Mesenchymal stem cell (in vitro differentiated cells and primary cell): Measurements from ENCODE around the gene AUTS2.

Experiments
- DNase-seq: peaks from one replicate; pipeline ENCODE4 v3.0.0-alpha.2; 2013
- H2AFZ ChIP-seq: one replicate; pipeline ENCODE4 v1.6.1; 2013; ENCODE audit warnings: low read depth, mild to moderate bottlenecking, control low read depth, inconsistent platforms, low read length, moderate library complexity
- H2AK5ac ChIP-seq: 2 replicates; pipeline ENCODE4 v1.6.1; 2013; ENCODE audit warnings: low read length, moderate library complexity, mild to moderate bottlenecking, inconsistent platforms; ENCODE audit not compliant: severe bottlenecking
- H2BK120ac ChIP-seq: one replicate; pipeline ENCODE4 v1.6.1; 2013; ENCODE audit warnings: low read depth, mild to moderate bottlenecking, inconsistent platforms, low read length, moderate library complexity
- H2BK12ac ChIP-seq, 2 experiments: one replicate each; pipeline ENCODE4 v1.6.1; 2013; ENCODE audit warnings: inconsistent platforms in 2 of 2, low read length in 2 of 2, mild to moderate bottlenecking in 2 of 2, moderate library complexity in 2 of 2, control low read depth in 1 of 2
- H2BK15ac ChIP-seq: one replicate; pipeline ENCODE4 v1.6.1; 2013; ENCODE audit warnings: mild to moderate bottlenecking, low read depth, inconsistent platforms; ENCODE audit not compliant: poor library complexity, severe bottlenecking
- H2BK5ac ChIP-seq: 2 replicates; pipeline ENCODE4 v1.6.1; 2013; ENCODE audit warnings: low read depth, mild to moderate bottlenecking, low read length, control low read depth, inconsistent platforms; ENCODE audit not compliant: poor library complexity, severe bottlenecking
- H3K14ac ChIP-seq, 2 experiments: one replicate each; pipeline ENCODE4 v1.6.1; 2013; ENCODE audit warnings: inconsistent platforms in 2 of 2, low read length in 2 of 2, control low read depth in 1 of 2, mild to moderate bottlenecking in 1 of 2, moderate library complexity in 1 of 2
- H3K18ac ChIP-seq, 2 experiments: one replicate each; pipeline ENCODE4 v1.6.1; 2013; ENCODE audit warnings: inconsistent platforms in 2 of 2, low read length in 2 of 2, control low read depth in 1 of 2, low read depth in 1 of 2, mild to moderate bottlenecking in 1 of 2
- H3K23ac ChIP-seq, 2 experiments: one replicate each; pipeline ENCODE4 v1.6.1; 2013; ENCODE audit warnings: inconsistent platforms in 2 of 2, low read length in 2 of 2, mild to moderate bottlenecking in 2 of 2, moderate library complexity in 2 of 2, control low read depth in 1 of 2
- H3K27ac ChIP-seq: 2 replicates; pipeline ENCODE4 v1.5.1; 2013; ENCODE audit warnings: mild to moderate bottlenecking, moderate library complexity, low read length, control low read depth, inconsistent platforms; ENCODE audit not compliant: poor library complexity, severe bottlenecking
- H3K27me3 ChIP-seq, 2 experiments: 2 replicates each; pipeline versions ENCODE4 v1.6.1 to v1.7.0; 2013; ENCODE audit warnings: low read length in 2 of 2, mild to moderate bottlenecking in 2 of 2, moderate library complexity in 2 of 2, control low read depth in 1 of 2, inconsistent platforms in 1 of 2; ENCODE audit not compliant: control insufficient read depth in 1 of 2, insufficient read depth in 1 of 2
- H3K36me3 ChIP-seq, 2 experiments: 2 replicates each; pipeline versions ENCODE4 v1.6.1 to v1.7.0; 2013; ENCODE audit warnings: low read length in 2 of 2, control low read depth in 1 of 2, inconsistent platforms in 1 of 2, low read depth in 1 of 2, mild to moderate bottlenecking in 1 of 2; ENCODE audit not compliant: insufficient read depth in 2 of 2, control insufficient read depth in 1 of 2
- H3K4ac ChIP-seq, 2 experiments: one replicate each; pipeline ENCODE4 v1.6.1; 2013; ENCODE audit warnings: inconsistent platforms in 2 of 2, low read length in 2 of 2, mild to moderate bottlenecking in 2 of 2, moderate library complexity in 2 of 2, control low read depth in 1 of 2, low read depth in 1 of 2
- H3K4me1 ChIP-seq: 2 replicates; pipeline ENCODE4 v1.6.1; 2013; ENCODE audit warnings: low read depth, low read length, control low read depth; ENCODE audit not compliant: control insufficient read depth, insufficient read depth
- H3K4me2 ChIP-seq: 2 replicates; pipeline ENCODE4 v1.6.1; 2013; ENCODE audit warnings: low read length, mild to moderate bottlenecking, inconsistent platforms; ENCODE audit not compliant: poor library complexity, severe bottlenecking
- H3K4me3 ChIP-seq, 2 experiments: 2 replicates each; pipeline versions ENCODE4 v1.5.1 to v1.7.0; 2013; ENCODE audit warnings: low read length in 2 of 2, mild to moderate bottlenecking in 2 of 2, control low read depth in 1 of 2, low read depth in 1 of 2; ENCODE audit not compliant: insufficient read depth in 1 of 2
- H3K79me1 ChIP-seq: replicated peaks from 2 replicates; pipeline ENCODE4 v1.6.1; 2013; ENCODE audit warnings: mild to moderate bottlenecking, control low read depth, low read length, inconsistent platforms; ENCODE audit not compliant: poor library complexity, severe bottlenecking
- H3K9ac ChIP-seq: 2 replicates; pipeline ENCODE4 v1.7.0; 2013; ENCODE audit warnings: mild to moderate bottlenecking, low read length, moderate library complexity
- H3K9me3 ChIP-seq: 2 replicates; pipeline ENCODE4 v1.7.0; 2013; ENCODE audit warnings: mild to moderate bottlenecking, low read length; ENCODE audit not compliant: control insufficient read depth
- H4K8ac ChIP-seq: one replicate; pipeline ENCODE4 v1.6.1; 2013; ENCODE audit warnings: inconsistent platforms, mild to moderate bottlenecking, low read length, moderate library complexity
- H4K91ac ChIP-seq: one replicate; pipeline ENCODE4 v1.6.1; 2013; ENCODE audit warnings: mild to moderate bottlenecking, low read length, inconsistent platforms
- WGBS: methylation state at CpG from one replicate; pipeline ENCODE4 v1.1.7; 2013; ENCODE audit warnings: mixed read lengths; 5-methylcytosine and 5-hydroxymethylcytosine counted together

The AUTS2 gene

GRCh38 chr7:70758646-70759045 is 1160.4 kb downstream of the AUTS2 start:
- H3K36me3 ChIP-seq = peaks cover 0 to 6% of the 10 kb centered on the region in 2 experiments
- no peak overlapping the region for H4K91ac ChIP-seq
- H3K27ac ChIP-seq = no peak overlapping the region
- no peak overlapping the region for H2AFZ ChIP-seq
- no peak overlapping the region for H2AK5ac ChIP-seq
- DNase-seq = no peak
- 25% methylated on average over 5 of the region's 5 CpGs for WGBS
- no peak overlapping the region for H3K4ac ChIP-seq
- no peak overlapping the region for H3K14ac ChIP-seq
- H3K4me1 ChIP-seq = no peaks in the 10 kb centered on the region
- H4K8ac ChIP-seq = no peak overlapping the region
- no peak overlapping the region for H3K23ac ChIP-seq
- H3K9ac ChIP-seq = no peak overlapping the region
- no peak overlapping the region for H2BK12ac ChIP-seq
- peaks cover 39% of the 10 kb centered on the region for H3K79me1 ChIP-seq
- H3K18ac ChIP-seq = no peak overlapping the region
- no peaks in the 10 kb centered on the region for H3K27me3 ChIP-seq
- H2BK120ac ChIP-seq = no peak overlapping the region
- H3K9me3 ChIP-seq = no peaks in the 10 kb centered on the region
- H3K4me3 ChIP-seq = no peak overlapping the region
- H2BK5ac ChIP-seq = no peak overlapping the region
- no peak overlapping the region for H3K4me2 ChIP-seq
- H2BK15ac ChIP-seq = no peak overlapping the region

DNA sequence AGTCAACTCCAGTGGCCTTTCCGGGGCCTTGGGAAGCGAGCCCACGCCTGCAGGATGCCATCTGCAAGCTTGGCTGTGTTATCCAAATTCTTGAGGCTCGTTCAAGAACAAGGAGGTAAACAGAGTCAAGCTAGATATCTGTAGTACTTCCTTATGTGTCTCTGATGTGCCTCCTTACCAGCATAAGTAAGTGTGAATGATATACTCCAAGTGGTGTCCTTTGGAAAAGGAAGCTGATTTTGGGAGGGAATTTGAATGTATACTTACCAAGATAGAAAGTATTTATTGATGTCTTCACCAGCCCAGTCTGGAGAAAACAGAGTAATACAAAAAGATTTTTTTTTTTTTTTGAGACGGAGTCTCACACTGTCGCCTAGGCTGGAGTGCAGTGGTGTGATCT is 1161.4 kb downstream of the AUTS2 start:
- Histone ChIP-seq H2AFZ (no peak overlapping the region), H4K8ac (no peak overlapping the region), H2BK15ac (no peak overlapping the region), H3K79me1 (peaks cover 39% of the 10 kb centered on the region), H3K4me3 (no peak overlapping the region), H3K23ac (no peak overlapping the region), H3K14ac (no peak overlapping the region), H3K27ac (no peak overlapping the region), H3K4me1 (no peaks in the 10 kb centered on the region), H2BK12ac (no peak overlapping the region), H2AK5ac (no peak overlapping the region), H2BK5ac (no peak overlapping the region), H3K18ac (no peak overlapping the region), H3K4ac (no peak overlapping the region), H3K27me3 (no peaks in the 10 kb centered on the region), H2BK120ac (no peak overlapping the region), H3K4me2 (no peak overlapping the region), H3K9ac (no peak overlapping the region), H4K91ac (no peak overlapping the region), H3K9me3 (no peaks in the 10 kb centered on the region), H3K36me3 (peaks cover 0 to 7% of the 10 kb centered on the region in 2 experiments)
- DNase-seq = no peak
- 89% methylated on average over 6 of the region's 6 CpGs for whole genome bisulfite sequencing

DNA sequence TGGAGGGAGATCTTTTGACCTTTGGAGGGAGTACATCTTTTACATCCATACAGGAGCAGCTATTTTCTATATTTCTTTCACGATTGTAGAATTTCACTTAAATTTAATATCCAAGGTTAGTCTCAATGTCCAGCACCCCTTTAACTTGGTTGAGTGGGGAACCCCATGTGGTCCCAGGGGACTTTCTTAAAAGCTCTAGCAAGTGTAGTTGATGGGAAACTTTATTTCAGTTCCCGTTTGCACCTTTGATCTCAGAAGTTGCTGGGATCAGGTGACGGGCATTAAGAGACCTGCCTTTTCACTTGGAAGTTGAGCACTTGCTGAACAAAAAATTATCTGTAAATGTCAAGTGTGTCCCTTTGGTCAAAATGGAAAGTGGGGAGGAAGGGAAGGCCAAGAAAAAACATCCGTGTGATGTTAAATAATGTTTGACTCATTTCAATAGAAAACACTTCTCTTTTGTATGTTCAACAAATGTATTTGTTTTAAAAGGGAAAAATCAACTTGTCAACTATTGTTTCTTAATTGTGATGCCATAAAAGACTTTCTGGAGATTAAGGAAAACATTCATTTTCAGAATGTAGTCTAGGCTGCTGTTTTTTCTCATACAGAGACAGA is 1163.5 kb downstream of the AUTS2 start:
- 96% methylated on average over 3 of the region's 4 CpGs for WGBS
- H3K9ac ChIP-seq = no peak overlapping the region
- peaks cover 18 to 26% of the 10 kb centered on the region in 2 experiments for H3K36me3 ChIP-seq
- H2AK5ac ChIP-seq = no peak overlapping the region
- H3K79me1 ChIP-seq = peaks cover 46% of the 10 kb centered on the region
- H2AFZ ChIP-seq = no peak overlapping the region
- H3K4me2 ChIP-seq = no peak overlapping the region
- H3K9me3 ChIP-seq = no peaks in the 10 kb centered on the region
- H4K91ac ChIP-seq = no peak overlapping the region
- no peaks in the 10 kb centered on the region for H3K4me1 ChIP-seq
- H3K14ac ChIP-seq = no peak overlapping the region
- H2BK15ac ChIP-seq = no peak overlapping the region
- H2BK5ac ChIP-seq = no peak overlapping the region
- no peaks in the 10 kb centered on the region for H3K27me3 ChIP-seq
- no peak overlapping the region for H3K4ac ChIP-seq
- H3K23ac ChIP-seq = no peak overlapping the region
- H3K27ac ChIP-seq = no peak overlapping the region
- no peak overlapping the region for H3K4me3 ChIP-seq
- no peak overlapping the region for H2BK12ac ChIP-seq
- H4K8ac ChIP-seq = no peak overlapping the region
- no peak overlapping the region for H2BK120ac ChIP-seq
- H3K18ac ChIP-seq = no peak overlapping the region
- no peak for DNase-seq

GRCh38 chr7:70762696-70763095 is 1164.4 kb downstream of the AUTS2 start:
- H3K18ac ChIP-seq = no peak overlapping the region
- peak overlapping the region; percentile 16 for H2BK15ac ChIP-seq
- no peak overlapping the region for H2BK120ac ChIP-seq
- H3K4me3 ChIP-seq = no peak overlapping the region
- H3K36me3 ChIP-seq = peaks cover 26% of the 10 kb centered on the region in 2 experiments
- DNase-seq = no peak
- no peak overlapping the region for H3K14ac ChIP-seq
- WGBS = 98% methylated on average over 12 of the region's 12 CpGs
- H3K79me1 ChIP-seq = peaks cover 44% of the 10 kb centered on the region
- no peak overlapping the region for H2AFZ ChIP-seq
- H2AK5ac ChIP-seq = no peak overlapping the region
- no peak overlapping the region for H3K4ac ChIP-seq
- H3K9me3 ChIP-seq = no peaks in the 10 kb centered on the region
- no peak overlapping the region for H4K8ac ChIP-seq
- no peak overlapping the region for H4K91ac ChIP-seq
- H3K4me2 ChIP-seq = no peak overlapping the region
- H3K4me1 ChIP-seq = no peaks in the 10 kb centered on the region
- no peak overlapping the region for H2BK12ac ChIP-seq
- H2BK5ac ChIP-seq = no peak overlapping the region
- no peak overlapping the region for H3K9ac ChIP-seq
- no peak overlapping the region for H3K23ac ChIP-seq
- H3K27me3 ChIP-seq = no peaks in the 10 kb centered on the region
- H3K27ac ChIP-seq = no peak overlapping the region
